GM12874 (cell line): ENCODE measurements around the gene ELOA.

ENCODE experiments used
- CTCF ChIP-seq: IDR thresholded peaks from 2 replicates; pipeline ENCODE4 v1.5.1; 2011; ENCODE audit warnings: low read depth, mild to moderate bottlenecking, control low read depth, low read length, moderate library complexity; ENCODE audit not compliant: insufficient read depth

The ELOA gene

GRCh38 chr1:23779826-23780371 is 36.6 kb downstream of the ELOA start:
- TF ChIP-seq CTCF: no peak

GRCh38 chr1:23784846-23785245 is 41.6 kb downstream of the ELOA start:
- TF ChIP-seq CTCF: no peak

- no peak for TF ChIP-seq CTCF
These were observed 44.4 kb downstream of the ELOA start for GRCh38 chr1:23787701-23788100.

GRCh38 chr1:23788695-23789094 is 45.4 kb downstream of the ELOA start:
- TF ChIP-seq CTCF: no peak

GRCh38 chr1:23790696-23791515 is 47.6 kb downstream of the ELOA start, which contains the start of gene LYPLA2:
Gene LYPLA2 (plus strand): TSS chr1:23791145. CDS start chr1:23792683, 1,538 bp downstream.
- TF ChIP-seq CTCF: no peak

GRCh38 chr1:23791516-23792047 is 48.3 kb downstream of the ELOA start:
- TF ChIP-seq CTCF: no peak

GRCh38 chr1:23792151-23792945 is 49.1 kb downstream of the ELOA start:
- TF ChIP-seq CTCF: no peak
